ENCODE measurements around the gene MNT. TPM values are rescaled to one million over a fixed set of nuclear protein-coding genes. Genes with fewer than 3 reads are reported as not detected.

The MNT gene
- total RNA-seq (2022; extraction: Qiagen RNA extraction; ENCODE audit: low read depth), result 14.0 to 24.0 TPM (median 18.9 TPM) in 5 replicates

GRCh38 chr17:2400877-2401425 lies at the start of gene MNT:
TSS of gene MNT (minus strand) at chr17:2401060. CDS start at chr17:2400712, 348 bp downstream.

GRCh38 chr17:2336852-2337543 lies 63.9 kb downstream of the MNT start, which contains the start of gene SGSM2:
TSS of gene SGSM2 (plus strand) at chr17:2337501. CDS start at chr17:2337689, 188 bp downstream.

DNA sequence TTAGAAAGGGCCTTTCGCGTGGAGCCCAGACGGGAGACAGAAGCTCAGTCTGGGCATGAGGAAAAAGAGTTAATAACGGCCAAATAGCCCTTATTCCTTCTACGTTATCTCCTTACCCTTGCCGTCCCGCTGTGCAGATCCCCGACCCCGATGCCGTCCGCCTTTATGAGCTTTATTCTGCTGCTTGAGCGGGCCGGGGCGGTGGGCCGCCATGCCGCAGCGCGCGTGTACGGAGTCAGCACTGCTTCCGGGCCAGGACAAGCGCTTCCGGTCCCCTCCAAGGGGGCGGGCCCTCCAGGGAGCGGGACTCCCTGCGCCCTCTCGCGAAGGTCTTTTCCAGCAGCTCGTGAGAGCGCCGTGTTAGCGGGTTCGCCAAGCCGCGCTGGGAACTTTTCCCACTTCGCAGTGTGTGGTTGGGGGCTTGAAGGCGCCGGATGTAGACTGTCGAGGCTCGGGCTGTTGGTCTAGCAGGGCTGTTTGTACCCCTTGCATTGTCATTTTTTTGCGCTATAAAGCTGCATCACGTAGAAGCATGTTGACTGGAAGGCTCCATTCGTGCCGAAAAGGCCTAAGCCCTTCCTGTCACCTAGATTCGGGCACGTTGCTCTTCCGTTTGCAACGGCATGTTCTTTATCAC lies 64.5 kb downstream of the MNT start, which contains the start of gene TSR1:
TSR1 (minus strand) TSS at position 243 of the 637 bp plus-strand sequence; CDS start at position 213, 30 bp downstream.

Other genes with a start within 250 kb of the MNT start
- 19.3 to 32.0 TPM (median 28.3 TPM) in 5 replicates for gene SMG6, start 97.3 kb downstream of the MNT start, total RNA-seq (2022; extraction: Qiagen RNA extraction; ENCODE audit: low read depth)
- 6.9 to 12.3 TPM (median 8.7 TPM) in 5 replicates for gene SRR, start 97.1 kb downstream of the MNT start, total RNA-seq (2022; extraction: Qiagen RNA extraction; ENCODE audit: low read depth)
- gene TSR1, start 64.6 kb downstream of the MNT start, total RNA-seq (2022; extraction: Qiagen RNA extraction; ENCODE audit: low read depth), result 60.5 to 77.3 TPM (median 63.5 TPM) in 5 replicates
- gene SGSM2, start 63.6 kb downstream of the MNT start, total RNA-seq (2022; extraction: Qiagen RNA extraction; ENCODE audit: low read depth), result 31.2 to 43.4 TPM (median 36.6 TPM) in 5 replicates
- 29.3 to 39.5 TPM (median 33.0 TPM) in 5 replicates for gene METTL16, start 110.8 kb upstream of the MNT start, total RNA-seq (2022; extraction: Qiagen RNA extraction; ENCODE audit: low read depth)
- 176 to 195 TPM (median 184 TPM) in 5 replicates for gene PAFAH1B1, start 192.6 kb upstream of the MNT start, total RNA-seq (2022; extraction: Qiagen RNA extraction; ENCODE audit: low read depth)